ENCODE results near the gene SLC12A5. TPM values are rescaled to one million over a fixed set of nuclear protein-coding genes. Genes with fewer than 3 reads are reported as not detected.

SLC12A5 gene
- total and polyA plus RNA-seq, 2 donors (not counting 1 experiment from before 2014, with no cell fraction given): 0.27 to 0.50 TPM

DNA sequence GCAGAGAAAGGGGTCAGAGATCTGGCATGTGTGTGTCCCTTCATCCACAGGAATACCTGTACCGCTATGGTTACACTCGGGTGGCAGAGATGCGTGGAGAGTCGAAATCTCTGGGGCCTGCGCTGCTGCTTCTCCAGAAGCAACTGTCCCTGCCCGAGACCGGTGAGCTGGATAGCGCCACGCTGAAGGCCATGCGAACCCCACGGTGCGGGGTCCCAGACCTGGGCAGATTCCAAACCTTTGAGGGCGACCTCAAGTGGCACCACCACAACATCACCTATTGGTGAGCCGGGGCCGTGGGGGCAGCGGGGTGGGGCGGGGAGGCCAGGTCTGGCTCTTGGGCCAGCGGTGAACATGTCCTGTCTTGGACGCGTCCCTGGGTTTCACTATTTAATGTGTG, 19.2 kb upstream of the SLC12A5 start:
- Histone ChIP-seq H3K36me3 (ENCODE audit: control insufficient read depth, insufficient read depth, low read length) (no peaks in the 10 kb centered on the region), H3K27ac (ENCODE audit: insufficient read depth, low read length) (no peak overlapping the region), H3K9me3 (ENCODE audit: control insufficient read depth, insufficient read depth, low read depth, low read length) (no peaks in the 10 kb centered on the region), H3K4me1 (ENCODE audit: control insufficient read depth, extremely low read depth, insufficient read depth, low read length) (no peaks in the 10 kb centered on the region), H3K27me3 (ENCODE audit: control insufficient read depth, insufficient read depth, low read length) (peaks cover 60% of the 10 kb centered on the region), H3K79me2 (ENCODE audit: control insufficient read depth, insufficient read depth, low read length) (no peaks in the 10 kb centered on the region), H2AFZ (ENCODE audit: low read length) (no peak overlapping the region), H3K4me3 (replicated peaks in 1 of 4; ENCODE audit: control extremely low read depth in 1 of 4, insufficient read depth in 1 of 4, low read depth in 3 of 4, low read length in 4 of 4) (no peak overlapping the region), H3K9ac (ENCODE audit: insufficient read depth, low read length) (no peak overlapping the region), H4K20me1 (ENCODE audit: control insufficient read depth, extremely low read depth, insufficient read depth, low read length) (no peaks in the 10 kb centered on the region), H3K4me2 (ENCODE audit: extremely low read depth, insufficient read depth, low read length) (no peak overlapping the region)
- no peak for DNase-seq (ENCODE audit: low read depth in 2 of 2)
- TF ChIP-seq EZH2 (IDR thresholded peaks at IDR 0.05; ENCODE audit: low read length, missing control alignments): no peak
- no peak for TF ChIP-seq CTCF (conservative IDR thresholded peaks at IDR 0.05 in 1 of 2, IDR thresholded peaks at IDR 0.05 in 1 of 2; ENCODE audit: low read depth in 1 of 2, low read length in 2 of 2)

DNA sequence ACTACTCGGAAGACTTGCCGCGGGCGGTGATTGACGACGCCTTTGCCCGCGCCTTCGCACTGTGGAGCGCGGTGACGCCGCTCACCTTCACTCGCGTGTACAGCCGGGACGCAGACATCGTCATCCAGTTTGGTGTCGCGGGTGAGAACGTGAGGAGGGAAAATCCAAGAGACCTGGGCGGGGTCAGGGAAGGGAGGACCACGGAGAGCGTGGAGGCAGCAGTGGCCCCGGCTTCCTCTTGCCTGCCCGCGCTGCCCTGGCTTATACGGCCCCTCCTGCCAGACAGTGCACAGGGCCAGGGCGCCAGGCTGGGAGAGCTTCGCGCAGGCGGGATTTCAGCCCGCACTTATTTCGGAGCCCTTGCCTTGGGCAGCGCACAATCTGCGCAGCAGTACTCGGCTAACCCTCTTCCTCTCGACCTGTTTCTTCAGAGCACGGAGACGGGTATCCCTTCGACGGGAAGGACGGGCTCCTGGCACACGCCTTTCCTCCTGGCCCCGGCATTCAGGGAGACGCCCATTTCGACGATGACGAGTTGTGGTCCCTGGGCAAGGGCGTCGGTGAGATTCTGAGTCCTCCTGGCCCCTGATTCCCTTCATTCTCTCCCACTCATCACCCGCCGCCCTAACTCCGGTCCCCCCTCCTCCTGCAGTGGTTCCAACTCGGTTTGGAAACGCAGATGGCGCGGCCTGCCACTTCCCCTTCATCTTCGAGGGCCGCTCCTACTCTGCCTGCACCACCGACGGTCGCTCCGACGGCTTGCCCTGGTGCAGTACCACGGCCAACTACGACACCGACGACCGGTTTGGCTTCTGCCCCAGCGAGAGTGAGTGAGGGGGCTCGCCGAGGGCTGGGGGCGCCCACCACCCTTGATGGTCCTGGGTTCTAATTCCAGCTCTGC, 18.3 kb upstream of the SLC12A5 start:
- H2AFZ ChIP-seq (ENCODE audit: low read length): no peak overlapping the region
- no peak for TF ChIP-seq CTCF (conservative IDR thresholded peaks at IDR 0.05 in 1 of 2, IDR thresholded peaks at IDR 0.05 in 1 of 2; ENCODE audit: low read depth in 1 of 2, low read length in 2 of 2)
- TF ChIP-seq EZH2 (IDR thresholded peaks at IDR 0.05; ENCODE audit: low read length, missing control alignments): peak; percentile 89
- no peak for DNase-seq (ENCODE audit: low read depth in 2 of 2)

GRCh38 chr20:46011631-46012482, 17.2 kb upstream of the SLC12A5 start:
- H3K9me3 ChIP-seq (ENCODE audit: control insufficient read depth, insufficient read depth, low read depth, low read length): no peaks in the 10 kb centered on the region
- no peaks in the 10 kb centered on the region for H3K36me3 ChIP-seq (ENCODE audit: control insufficient read depth, insufficient read depth, low read length)
- no peak overlapping the region for H3K4me3 ChIP-seq (replicated peaks in 1 of 4; ENCODE audit: control extremely low read depth in 1 of 4, insufficient read depth in 1 of 4, low read depth in 3 of 4, low read length in 4 of 4)
- no peak overlapping the region for H2AFZ ChIP-seq (ENCODE audit: low read length)
- no peak for TF ChIP-seq EZH2 (IDR thresholded peaks at IDR 0.05; ENCODE audit: low read length, missing control alignments)
- no peak for TF ChIP-seq CTCF (conservative IDR thresholded peaks at IDR 0.05 in 1 of 2, IDR thresholded peaks at IDR 0.05 in 1 of 2; ENCODE audit: low read depth in 1 of 2, low read length in 2 of 2)
- no peaks in the 10 kb centered on the region for H3K4me1 ChIP-seq (ENCODE audit: control insufficient read depth, extremely low read depth, insufficient read depth, low read length)
- no peaks in the 10 kb centered on the region for H4K20me1 ChIP-seq (ENCODE audit: control insufficient read depth, extremely low read depth, insufficient read depth, low read length)
- peak; percentile 21 to 28 for DNase-seq (ENCODE audit: low read depth in 2 of 2)
- peaks cover 60% of the 10 kb centered on the region for H3K27me3 ChIP-seq (ENCODE audit: control insufficient read depth, insufficient read depth, low read length)
- no peaks in the 10 kb centered on the region for H3K79me2 ChIP-seq (ENCODE audit: control insufficient read depth, insufficient read depth, low read length)
- no peak overlapping the region for H3K9ac ChIP-seq (ENCODE audit: insufficient read depth, low read length)
- no peak overlapping the region for H3K27ac ChIP-seq (ENCODE audit: insufficient read depth, low read length)
- no peak overlapping the region for H3K4me2 ChIP-seq (ENCODE audit: extremely low read depth, insufficient read depth, low read length)

More for the DNA sequence above, 18.3 kb upstream of the SLC12A5 start:
- no peak overlapping the region for H3K4me2 ChIP-seq (ENCODE audit: extremely low read depth, insufficient read depth, low read length)
- no peak overlapping the region for H3K9ac ChIP-seq (ENCODE audit: insufficient read depth, low read length)
- H3K27me3 ChIP-seq (ENCODE audit: control insufficient read depth, insufficient read depth, low read length): peaks cover 61% of the 10 kb centered on the region
- H3K4me1 ChIP-seq (ENCODE audit: control insufficient read depth, extremely low read depth, insufficient read depth, low read length): no peaks in the 10 kb centered on the region
- no peaks in the 10 kb centered on the region for H4K20me1 ChIP-seq (ENCODE audit: control insufficient read depth, extremely low read depth, insufficient read depth, low read length)
- H3K79me2 ChIP-seq (ENCODE audit: control insufficient read depth, insufficient read depth, low read length): no peaks in the 10 kb centered on the region
- H3K36me3 ChIP-seq (ENCODE audit: control insufficient read depth, insufficient read depth, low read length): no peaks in the 10 kb centered on the region
- no peak overlapping the region for H3K4me3 ChIP-seq (replicated peaks in 1 of 4; ENCODE audit: control extremely low read depth in 1 of 4, insufficient read depth in 1 of 4, low read depth in 3 of 4, low read length in 4 of 4)
- H3K9me3 ChIP-seq (ENCODE audit: control insufficient read depth, insufficient read depth, low read depth, low read length): no peaks in the 10 kb centered on the region
- no peak overlapping the region for H3K27ac ChIP-seq (ENCODE audit: insufficient read depth, low read length)
